Measurements from ENCODE around the gene CHID1.
A peak's percentile ranks its signal among the peaks of the same experiment; 100 is the strongest.

The CHID1 gene

GRCh38 chr11:850775-851763 is 59.5 kb downstream of the CHID1 start:
- no peak for DNase-seq (ENCODE audit: low read depth, low spot score)

GRCh38 chr11:849951-850774 is 60.4 kb downstream of the CHID1 start:
- DNase-seq (ENCODE audit: low read depth, low spot score): no peak

- DNase-seq (ENCODE audit: low read depth, low spot score): no peak
These were observed 61.3 kb downstream of the CHID1 start for GRCh38 chr11:849104-849824.

- DNase-seq (ENCODE audit: low read depth, low spot score): no peak
These were observed 62.2 kb downstream of the CHID1 start for GRCh38 chr11:848380-848931.

GRCh38 chr11:847876-848275 is 62.7 kb downstream of the CHID1 start:
- no peak for DNase-seq (ENCODE audit: low read depth, low spot score)

- no peak for DNase-seq (ENCODE audit: low read depth, low spot score)
These were observed 64.0 kb downstream of the CHID1 start for GRCh38 chr11:846496-847098.

GRCh38 chr11:845872-846495 is 64.6 kb downstream of the CHID1 start:
- DNase-seq (ENCODE audit: low read depth, low spot score): no peak

- DNase-seq (ENCODE audit: low read depth, low spot score): peak; percentile 82
These were observed 65.6 kb downstream of the CHID1 start for GRCh38 chr11:844693-845644.

GRCh38 chr11:843818-844692 is 66.6 kb downstream of the CHID1 start:
- no peak for DNase-seq (ENCODE audit: low read depth, low spot score)

GRCh38 chr11:843086-843734 is 67.4 kb downstream of the CHID1 start:
- no peak for DNase-seq (ENCODE audit: low read depth, low spot score)

- no peak for DNase-seq (ENCODE audit: low read depth, low spot score)
These were observed 68.1 kb downstream of the CHID1 start, which contains the start of the genes POLR2L and TSPAN4 for GRCh38 chr11:842370-843002. Gene POLR2L, minus strand, starts transcription at chr11:842529. Its CDS starts 21 bp downstream, at chr11:842508. Gene TSPAN4, plus strand, starts transcription at chr11:842852. Its CDS starts 7,453 bp downstream, at chr11:850305.

GRCh38 chr11:841981-842369 is 68.6 kb downstream of the CHID1 start:
- no peak for DNase-seq (ENCODE audit: low read depth, low spot score)

GRCh38 chr11:839875-840617 is 70.6 kb downstream of the CHID1 start:
- no peak for DNase-seq (ENCODE audit: low read depth, low spot score)

GRCh38 chr11:839280-839623 is 71.4 kb downstream of the CHID1 start:
- DNase-seq (ENCODE audit: low read depth, low spot score): no peak

- DNase-seq (ENCODE audit: low read depth, low spot score): no peak
These were observed 72.0 kb downstream of the CHID1 start for GRCh38 chr11:838441-839279.

GRCh38 chr11:837990-838307 is 72.7 kb downstream of the CHID1 start:
- DNase-seq (ENCODE audit: low read depth, low spot score): no peak
